GM12878 (cell line): ENCODE measurements around the gene CCDC88C. TPM values are rescaled to one million over a fixed set of nuclear protein-coding genes. Genes with fewer than 3 reads are reported as not detected.

ENCODE experiments used
- ATAC-seq: fragments of 200-7000 bp; cut with Tn5 transposase; 3 replicates; pipeline ENCODE4 v1.9.1; 2020; ENCODE audit warnings: mild to moderate bottlenecking, moderate library complexity
- BruUV-seq: library from RNA; stranded (reverse); fragments of 400-500 nt; replicated peaks from 2 replicates; lab custom pipeline; 2021; lab: Mats Ljungman, UMichigan
- CTCF ChIA-PET: fragments of 300-600 bp; sonication (Branson Sonifier 250); formaldehyde crosslinking; extraction: SDS; loops from one replicate; lab custom pipeline; 2021; ENCODE audit warnings: inconsistent platforms; lab: Yijun Ruan, JAX
- POLR2A ChIA-PET: fragments of 350-600 bp; formaldehyde crosslinking; extraction: SDS; loops from one replicate; lab custom pipeline; 2021; ENCODE audit warnings: inconsistent platforms; lab: Charles Lee
- RAD21 ChIA-PET: fragments of 300-600 bp; sonication (Branson Sonifier 250); formaldehyde crosslinking; loops from one replicate; lab custom pipeline; 2023; ENCODE audit warnings: antibody characterized with exemption; ENCODE audit not compliant: unreplicated experiment; lab: Charles Lee
- SMC1A ChIA-PET: fragments of 300-600 bp; sonication (Branson Sonifier 250); formaldehyde crosslinking; loops from one replicate; lab custom pipeline; 2023; ENCODE audit not compliant: unreplicated experiment, uncharacterized antibody; lab: Charles Lee
- DNase-seq: peaks from one replicate; pipeline ENCODE4 v3.0.0-alpha.2; 2011; ENCODE audit warnings: low read depth, low spot score
- FAIRE-seq: peaks from 3 replicates; lab custom pipeline; 2011; peaks lifted over from hg19 to GRCh38; lab: Jason Lieb, UNC
- H2AFZ ChIP-seq: 2 replicates; pipeline ENCODE4 v1.6.0; 2011; ENCODE audit warnings: low read depth, low read length, control low read depth; ENCODE audit not compliant: control insufficient read depth
- H3K27ac ChIP-seq: 2 replicates; pipeline ENCODE4 v1.5.1; 2011; ENCODE audit warnings: control low read depth; ENCODE audit not compliant: control insufficient read depth, insufficient read depth
- H3K27me3 ChIP-seq, 2 experiments: replicated peaks in 1 of 2; 2 replicates each; pipeline versions ENCODE4 v1.6.0 to v1.6.1; 2011; ENCODE audit warnings: low read length in 1 of 2; ENCODE audit not compliant: control insufficient read depth in 2 of 2, insufficient read depth in 2 of 2
- H3K36me3 ChIP-seq, 2 experiments: 2 replicates each; pipeline ENCODE4 v1.5.1; 2011; ENCODE audit warnings: low read length in 1 of 2; ENCODE audit not compliant: control insufficient read depth in 2 of 2, insufficient read depth in 2 of 2
- H3K4me1 ChIP-seq: 2 replicates; pipeline ENCODE4 v1.6.1; 2011; ENCODE audit warnings: mild to moderate bottlenecking, low read length, moderate library complexity, mixed read lengths; ENCODE audit not compliant: control insufficient read depth, insufficient read depth
- H3K4me2 ChIP-seq: 2 replicates; pipeline ENCODE4 v1.6.0; 2011; ENCODE audit warnings: control low read depth; ENCODE audit not compliant: control insufficient read depth, insufficient read depth
- H3K4me3 ChIP-seq: fragments of 200-600 bp; sonication (generic); 2 replicates; pipeline ENCODE4 v1.5.1; 2016
- H3K79me2 ChIP-seq: 2 replicates; pipeline ENCODE4 v1.6.0; 2011; ENCODE audit warnings: low read length; ENCODE audit not compliant: control insufficient read depth, insufficient read depth
- H3K9ac ChIP-seq: 2 replicates; pipeline ENCODE4 v1.8.0; 2011; ENCODE audit warnings: low read length, control low read depth, mixed read lengths; ENCODE audit not compliant: control insufficient read depth, insufficient read depth
- H3K9me3 ChIP-seq: replicated peaks from 3 replicates; pipeline ENCODE4 v1.5.1; 2011; ENCODE audit warnings: mild to moderate bottlenecking, low read length; ENCODE audit not compliant: control insufficient read depth, insufficient read depth
- H4K20me1 ChIP-seq: 2 replicates; pipeline ENCODE4 v1.6.0; 2011; ENCODE audit not compliant: control insufficient read depth, insufficient read depth
- CBX3 ChIP-seq: fragments of 200-600 bp; sonication (generic); IDR thresholded peaks from 2 replicates; pipeline ENCODE4 v1.6.1; 2016; ENCODE audit warnings: low read depth, borderline replicate concordance
- IRF3 ChIP-seq: fragments of 450-650 bp; IDR thresholded peaks from 2 replicates; pipeline ENCODE4 v1.6.1; 2014; ENCODE audit warnings: mild to moderate bottlenecking
- IRF4 ChIP-seq: IDR thresholded peaks from 2 replicates; pipeline ENCODE4 v1.6.1; 2011; ENCODE audit warnings: low read depth, low read length
- IRF5 ChIP-seq: fragments of 450-650 bp; IDR thresholded peaks from 2 replicates; pipeline ENCODE4 v1.6.1; 2017; ENCODE audit warnings: borderline replicate concordance
- JUND ChIP-seq: IDR thresholded peaks from 2 replicates; pipeline ENCODE4 v1.6.1; 2012; ENCODE audit warnings: low read depth, mild to moderate bottlenecking, low read length, improper control_type of control experiment, moderate library complexity
- KDM1A ChIP-seq: fragments of 200-600 bp; sonication (generic); IDR thresholded peaks from 2 replicates; pipeline ENCODE4 v1.6.1; 2016; ENCODE audit warnings: borderline replicate concordance
- NR2F1 ChIP-seq: fragments of 450-650 bp; conservative IDR thresholded peaks from 2 replicates; pipeline ENCODE4 v1.6.1; 2017; ENCODE audit warnings: mild to moderate bottlenecking
- POU2F2 ChIP-seq: IDR thresholded peaks from 3 replicates; pipeline ENCODE4 v1.6.1; 2011; ENCODE audit warnings: low read depth, mild to moderate bottlenecking, low read length, borderline replicate concordance
- RAD21 ChIP-seq: IDR thresholded peaks from 2 replicates; pipeline ENCODE4 v1.6.1; 2011; ENCODE audit warnings: mild to moderate bottlenecking, low read depth, low read length, moderate library complexity; ENCODE audit not compliant: insufficient read depth
- SMC3 ChIP-seq: IDR thresholded peaks from 2 replicates; pipeline ENCODE4 v1.6.1; 2011; ENCODE audit warnings: low read length, improper control_type of control experiment, borderline replicate concordance
- SPI1 ChIP-seq: IDR thresholded peaks from 2 replicates; pipeline ENCODE4 v1.6.1; 2011; ENCODE audit warnings: low read depth, mild to moderate bottlenecking, low read length, moderate library complexity, borderline replicate concordance; ENCODE audit not compliant: insufficient read depth
- STAT1 ChIP-seq: fragments of 450-650 bp; conservative IDR thresholded peaks from 2 replicates; pipeline ENCODE4 v1.6.1; 2014; ENCODE audit warnings: antibody characterized with exemption, mild to moderate bottlenecking
- TARDBP ChIP-seq: IDR thresholded peaks from 2 replicates; pipeline ENCODE4 v1.6.1; 2016; ENCODE audit warnings: borderline replicate concordance
- TBL1XR1 ChIP-seq: IDR thresholded peaks from 2 replicates; pipeline ENCODE4 v1.6.1; 2012; ENCODE audit warnings: low read depth, low read length, improper control_type of control experiment
- TCF3 ChIP-seq: IDR thresholded peaks from 2 replicates; pipeline ENCODE4 v1.6.1; 2012; ENCODE audit warnings: low read depth, mild to moderate bottlenecking, low read length, borderline replicate concordance; ENCODE audit not compliant: insufficient read depth
- TCF7 ChIP-seq: IDR thresholded peaks from 2 replicates; pipeline ENCODE4 v1.6.1; 2014; ENCODE audit warnings: antibody characterized with exemption, borderline replicate concordance
- ZNF217 ChIP-seq: fragments of 450-650 bp; IDR thresholded peaks from 2 replicates; pipeline ENCODE4 v1.6.1; 2017; ENCODE audit warnings: antibody characterized with exemption, mild to moderate bottlenecking
- WGBS: methylation state at CpG from one replicate; pipeline ENCODE4 v1.1.6; 2016; ENCODE audit warnings: low lambda C conversion rate; ENCODE audit not compliant: insufficient replicate concordance, insufficient coverage; ENCODE audit errors: missing lambda C conversion rate; 5-methylcytosine and 5-hydroxymethylcytosine counted together
- in situ Hi-C: fragments of 300-500 bp; cut with MboI; formaldehyde crosslinking; loops from 9 replicates; pipeline ENCODE4 v1.14.3; 2018; ENCODE audit warnings: mixed read lengths
- intact Hi-C: fragments of 100-400 bp; cut with micrococcal nuclease; formaldehyde crosslinking; loops from one replicate; pipeline ENCODE4 v1.14.2; 2022; ENCODE audit not compliant: unreplicated experiment
- polyA plus RNA-seq, 11 experiments: library from polyadenylated mRNA; depleted of rRNA in 4 of 11; unstranded in 6 of 11; stranded (reverse) in 5 of 11; fragments of >200 nt; fragmentation: Nextera tagmentation in 4 of 11; fragmentation: Illumina TruSeq in 1 of 11; extraction: Ambion mirVana in 4 of 11; extraction: Trizol in 1 of 11; gene quantifications; 1 replicate in 1 of 11; 2 replicates in 10 of 11; pipeline versions ENCODE4 v1.2.1 to v1.2.3, GENCODE V29; 2011 to 2016; ENCODE audit warnings: inconsistent platforms in 2 of 11, missing spikeins in 2 of 11, low read depth in 1 of 11
- total RNA-seq, 4 experiments: library from RNA; depleted of rRNA in 3 of 4; stranded (reverse); fragments of >200 nt in 3 of 4; fragmentation: Illumina TruSeq in 1 of 4; extraction: Trizol in 1 of 4; gene quantifications; 2 replicates each; pipeline versions ENCODE4 v1.2.1 to v1.2.3, GENCODE V29; 2013 to 2021
- TF ChIP-seq, protein P1 (sequence below): IDR thresholded peaks from 2 replicates; pipeline ENCODE4 v1.6.1; 2011; ENCODE audit warnings: low read depth, low read length, improper control_type of control experiment, borderline replicate concordance

The CCDC88C gene
- total and polyA plus RNA-seq, 10 of the 15 experiments (the other 5 are each of a cell fraction or from before 2014, with no cell fraction given) = 4.0 to 79.6 (median 36.6) TPM

- TF ChIP-seq TBL1XR1 = no peak
- no peak for TF ChIP-seq CBX3
- TF ChIP-seq, protein P1, sequence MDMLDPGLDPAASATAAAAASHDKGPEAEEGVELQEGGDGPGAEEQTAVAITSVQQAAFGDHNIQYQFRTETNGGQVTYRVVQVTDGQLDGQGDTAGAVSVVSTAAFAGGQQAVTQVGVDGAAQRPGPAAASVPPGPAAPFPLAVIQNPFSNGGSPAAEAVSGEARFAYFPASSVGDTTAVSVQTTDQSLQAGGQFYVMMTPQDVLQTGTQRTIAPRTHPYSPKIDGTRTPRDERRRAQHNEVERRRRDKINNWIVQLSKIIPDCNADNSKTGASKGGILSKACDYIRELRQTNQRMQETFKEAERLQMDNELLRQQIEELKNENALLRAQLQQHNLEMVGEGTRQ = no peak
- TF ChIP-seq IRF4 = peak; percentile 67
- TF ChIP-seq RAD21 = peak; percentile 96
- no peak for TF ChIP-seq TARDBP
- peak; percentile 69; the same call in 1 of the 2 replicates for TF ChIP-seq ZNF217
- TF ChIP-seq POU2F2 = peak; percentile 23; the same call in 1 of the 3 replicates
These were observed 895 bp upstream of the CCDC88C start (continued) for GRCh38 chr14:91418387-91419043.

- 2% methylated on average over 52 of the region's 53 CpGs for WGBS
- Histone ChIP-seq H3K4me2 (peak overlapping the region; percentile 73), H3K4me1 (peaks cover 29% of the 10 kb centered on the region), H4K20me1 (no peaks in the 10 kb centered on the region), H3K9ac (peak overlapping the region; percentile 73), H3K4me3 (peak overlapping the region; percentile 43), H3K9me3 (no peaks in the 10 kb centered on the region), H3K36me3 (peaks cover 4 to 14% of the 10 kb centered on the region in 2 experiments; a peak in 2 of 4 replicates), H3K79me2 (peaks cover 49% of the 10 kb centered on the region), H2AFZ (peak overlapping the region; percentile 66), H3K27me3 (no peaks in the 10 kb centered on the region), H3K27ac (peak overlapping the region; percentile 61)
- POLR2A ChIA-PET = interaction anchor here (0.8 to 9.2 kb wide), 7 partner anchors 19 to 94 kb away, joined by 3 to 140 read pairs (median 18); no protein-coding TSS in a partner anchor
- SMC1A ChIA-PET = interaction anchor here (0.6 to 15.4 kb wide), 7 partner anchors 18 to 96 kb away, joined by 3 to 210 read pairs (median 131); no protein-coding TSS in a partner anchor
- in situ Hi-C loops = no loop called here
- RAD21 ChIA-PET = interaction anchor here (0.5 to 10.0 kb wide), 19 partner anchors 10 to 357 kb away, joined by 3 to 236 read pairs (median 4); partner anchors contain the start of gene RPS6KA5
- peak; percentile 27 for ATAC-seq
- no peak for FAIRE-seq
- CTCF ChIA-PET = interaction anchor here (0.6 to 19.0 kb wide), 22 partner anchors 10 to 578 kb away, joined by 3 to 242 read pairs (median 4); no protein-coding TSS in a partner anchor
- BruUV-seq = no TSS peak
- intact Hi-C loops = loop anchor here (2.0 to 5.0 kb wide), 5 partner anchors 45 to 241 kb away; partner anchors contain the start of gene GPR68
- DNase-seq = no peak
- no peak for TF ChIP-seq IRF3
- TF ChIP-seq KDM1A = no peak
- TF ChIP-seq TCF3 = 0 out of 2 replicates have a peak, but pooled peaks have one; percentile 20
- TF ChIP-seq IRF5 = no peak
- no peak for TF ChIP-seq SPI1
- TF ChIP-seq, protein P1 = no peak; the same call in 1 of the 2 replicates
- no peak for TF ChIP-seq JUND
- no peak for TF ChIP-seq SMC3
- peak; percentile 73; the same call in 1 of the 2 replicates for TF ChIP-seq NR2F1
- no peak for TF ChIP-seq STAT1
- no peak for TF ChIP-seq TCF7
These were observed 365 bp upstream of the CCDC88C start for GRCh38 chr14:91417983-91418386.
